Activated CD8-positive, alpha-beta memory T cell treated with anti-CD3 and anti-CD28 coated beads, Interleukin-2, amount 50 U/mL, for 1 hour (primary cell): ENCODE measurements around the gene GNAT3.

ENCODE experiments used
- DNase-seq: peaks from one replicate; pipeline ENCODE4 v3.0.0-alpha.2; 2020; ENCODE audit errors: extremely low read depth

GNAT3 gene

DNA sequence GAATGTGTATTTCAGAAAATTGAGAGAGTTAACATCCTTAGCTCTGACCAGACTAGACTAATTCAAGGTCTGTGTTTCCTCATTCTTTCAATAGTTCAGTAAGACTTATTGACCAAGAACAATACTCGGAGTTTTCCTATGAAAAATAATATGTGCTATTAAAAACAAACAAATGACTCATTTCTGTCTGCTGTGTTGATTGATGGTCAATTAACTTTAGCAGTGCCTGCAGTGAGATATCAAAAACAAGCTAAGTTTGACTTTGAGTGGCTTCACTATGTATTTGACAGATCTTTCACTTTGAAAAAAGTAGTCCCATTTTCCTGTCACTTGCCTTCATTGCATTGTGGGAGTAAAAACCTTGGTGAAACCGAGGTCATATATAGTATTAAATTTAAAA, 91.0 kb downstream of the GNAT3 start:
- DNase-seq: no peak

DNA sequence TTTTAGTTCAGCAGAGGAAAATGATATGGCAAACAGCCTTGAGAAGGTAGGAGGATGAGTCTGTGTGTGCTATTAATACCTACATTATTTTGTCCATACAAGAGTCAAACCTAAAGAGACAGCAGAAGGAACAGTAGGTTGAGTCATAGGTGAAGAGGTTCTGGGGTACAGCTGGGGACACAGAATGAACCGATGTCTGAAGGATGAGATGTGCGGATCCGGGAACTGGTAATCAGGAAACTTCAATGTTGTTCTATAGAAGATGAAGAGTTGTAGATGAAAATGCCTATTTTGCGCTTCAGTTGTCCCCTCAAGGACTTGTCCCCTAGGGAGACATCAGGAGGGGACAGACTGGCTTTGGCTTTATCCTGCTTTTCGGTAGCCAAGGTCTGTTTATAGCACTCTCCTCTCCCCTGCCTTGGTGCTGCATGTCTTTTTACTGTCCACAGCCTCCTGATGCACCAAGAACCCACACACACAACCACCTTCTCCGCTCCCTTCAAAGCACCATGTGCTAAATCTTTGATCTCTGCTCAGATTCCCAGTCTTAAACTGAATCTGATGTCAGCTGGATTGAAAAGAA, 94.6 kb downstream of the GNAT3 start:
- no peak for DNase-seq

DNA sequence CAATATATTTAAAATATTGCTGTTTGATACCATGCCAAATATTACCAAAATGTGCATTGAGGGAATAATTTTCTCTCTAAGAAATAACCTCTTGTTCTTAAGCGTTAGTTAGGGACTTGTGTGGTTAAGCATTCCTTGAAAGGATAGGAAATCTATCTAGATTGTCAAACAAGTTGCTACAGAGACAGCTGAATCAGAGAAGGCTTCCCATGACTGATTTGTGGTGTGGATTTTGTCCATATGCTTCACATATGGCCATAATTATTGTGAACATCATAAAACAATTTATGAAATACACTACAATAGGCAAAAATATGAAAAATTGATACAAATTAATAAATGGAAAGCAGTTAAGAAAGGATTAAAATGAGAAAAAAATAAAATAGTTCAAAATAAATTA, 96.3 kb downstream of the GNAT3 start:
- no peak for DNase-seq

DNA sequence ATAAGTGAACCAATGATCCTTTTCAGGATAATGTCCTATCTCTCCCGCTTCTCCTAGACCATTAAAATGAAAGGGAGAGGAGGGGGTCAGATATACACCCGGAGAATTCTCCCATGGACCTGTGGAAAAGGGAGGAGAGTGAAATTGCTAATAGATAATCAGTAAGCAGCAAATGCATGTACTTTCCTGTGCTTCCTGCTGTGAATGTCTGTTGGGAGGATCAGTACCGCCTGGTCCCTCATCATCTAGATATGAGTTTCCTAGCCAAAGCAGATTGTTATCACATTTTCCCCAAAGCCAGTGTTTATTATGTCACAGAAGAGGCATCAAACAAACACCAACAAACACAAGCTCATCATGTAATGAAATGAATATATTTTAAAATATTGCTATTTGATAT, 96.8 kb downstream of the GNAT3 start:
- no peak for DNase-seq

DNA sequence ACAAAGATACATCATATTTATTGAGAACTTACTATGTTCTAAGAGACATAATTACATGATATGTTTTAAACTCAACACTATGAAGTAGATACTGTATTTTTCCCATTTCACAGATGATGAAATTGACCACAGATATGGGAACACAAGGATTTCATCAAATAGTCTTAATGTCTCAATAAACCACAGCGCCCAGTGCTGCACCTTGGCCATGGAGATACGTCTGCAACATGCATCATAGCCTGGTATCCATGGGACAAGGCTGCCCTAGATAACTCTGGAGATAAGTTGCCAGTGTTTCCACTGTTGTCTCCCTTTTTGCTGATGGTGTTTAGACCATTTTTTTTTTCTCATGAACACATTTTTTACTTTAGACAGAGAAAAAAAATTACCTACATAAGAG, 97.5 kb downstream of the GNAT3 start:
- no peak for DNase-seq

DNA sequence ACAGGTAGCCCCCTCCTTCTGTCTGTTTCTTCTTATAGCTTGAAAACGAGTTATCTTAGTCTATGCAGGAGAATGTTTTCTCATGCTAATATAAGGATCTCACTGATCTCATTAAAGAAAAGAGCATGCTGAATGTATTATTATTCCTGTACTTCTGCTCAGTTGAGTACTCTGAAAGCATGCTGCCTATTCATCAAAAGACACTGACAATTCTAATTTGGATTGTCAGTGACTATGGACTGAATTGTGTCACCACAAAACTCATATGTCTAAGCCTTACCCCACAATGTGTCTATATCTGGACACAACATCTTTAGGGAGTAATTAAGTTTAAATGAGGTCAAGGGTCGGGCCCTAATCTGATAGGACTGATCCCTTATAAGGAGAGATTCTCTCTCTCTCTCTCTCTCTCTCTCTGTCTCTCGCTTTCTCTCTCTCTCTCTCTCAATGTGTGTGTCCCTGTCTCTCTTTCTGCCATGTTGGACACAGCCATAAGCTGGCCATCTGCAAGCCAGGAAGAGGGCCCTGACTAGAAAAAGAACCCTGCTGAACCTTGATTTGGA, 98.4 kb downstream of the GNAT3 start:
- DNase-seq: no peak

DNA sequence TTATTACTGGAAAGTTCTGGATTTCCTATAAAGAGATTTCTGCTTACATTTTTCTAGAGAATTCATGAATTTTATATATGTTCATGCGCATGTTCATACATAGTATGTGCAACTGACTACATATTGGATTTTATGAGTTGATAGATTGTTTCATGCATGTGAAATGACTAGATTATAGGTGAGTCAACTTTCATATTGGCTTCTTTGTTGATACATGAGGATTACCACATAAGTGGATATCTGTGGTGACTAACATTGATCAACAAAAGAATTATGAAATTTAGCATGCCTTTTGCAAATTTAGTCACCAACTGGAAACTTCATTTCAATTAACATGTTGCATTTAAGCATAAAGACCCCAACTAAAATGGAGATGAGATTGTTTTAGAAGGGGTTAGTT, 99.0 kb downstream of the GNAT3 start:
- DNase-seq: no peak

DNA sequence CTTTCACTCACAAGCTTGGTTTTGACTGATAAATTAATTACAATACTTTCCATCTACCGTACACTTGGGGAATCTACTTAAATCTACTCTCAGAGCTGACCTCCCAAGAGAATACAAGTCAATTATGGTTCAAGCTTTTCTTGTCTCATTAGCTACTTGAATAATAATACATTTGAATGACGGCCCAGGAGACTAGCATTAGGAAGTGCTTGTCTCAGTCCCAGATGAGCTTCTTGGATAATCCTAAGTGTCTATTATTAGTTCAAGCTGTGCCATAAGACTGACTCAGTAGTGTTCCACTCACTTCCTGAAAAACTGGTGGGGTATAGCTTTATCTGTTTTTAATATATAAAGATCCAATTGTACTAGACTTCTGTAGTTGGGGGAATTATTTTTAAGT, 100.2 kb downstream of the GNAT3 start:
- no peak for DNase-seq

DNA sequence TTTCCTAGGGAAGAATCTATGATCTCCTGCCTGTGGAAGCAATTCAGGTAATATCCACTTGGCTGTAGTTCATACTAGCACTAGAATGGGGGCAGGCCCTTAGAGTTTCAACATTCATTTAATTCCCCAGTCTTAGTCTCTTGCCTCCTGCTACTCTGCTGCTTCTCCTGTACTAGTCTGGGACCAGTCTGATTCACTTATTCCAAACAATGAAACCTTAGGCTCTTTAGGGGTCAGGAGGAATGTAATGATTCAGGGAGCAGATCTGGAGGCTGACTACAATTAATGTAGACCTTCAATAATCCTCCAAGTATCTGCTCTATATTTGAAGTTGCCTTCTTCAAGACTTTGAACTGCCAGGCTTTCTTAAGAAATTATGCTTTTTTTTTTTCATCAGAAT, 101.8 kb downstream of the GNAT3 start:
- DNase-seq: no peak
